HepG2 (cell line): Measurements from ENCODE around the gene EMP2. TPM values are rescaled to one million over a fixed set of nuclear protein-coding genes. Genes with fewer than 3 reads are reported as not detected.

Source experiments
- AGO1 ChIP-seq: fragments of 200-400 bp; formaldehyde crosslinking; IDR thresholded peaks from 2 replicates; pipeline ENCODE4 v1.6.1; 2017; ENCODE audit warnings: mild to moderate bottlenecking, low read depth, low read length, moderate library complexity; ENCODE audit not compliant: poor library complexity, severe bottlenecking
- HNF4G ChIP-seq, 2 experiments: sonication (generic) in 1 of 2; formaldehyde crosslinking in 1 of 2; IDR thresholded peaks; 2 replicates each; pipeline versions ENCODE4 v1.4.0 to v1.6.1; 2011 to 2020; ENCODE audit warnings: borderline replicate concordance in 2 of 2, low read depth in 2 of 2, mild to moderate bottlenecking in 2 of 2, low read length in 1 of 2, missing genetic modification reagents in 1 of 2, moderate library complexity in 1 of 2
- KAT2B ChIP-seq: fragments of 150-350 bp; IDR thresholded peaks from 2 replicates; pipeline ENCODE4 v1.6.1; 2014; ENCODE audit warnings: low read depth, low read length, borderline replicate concordance
- SMARCE1 ChIP-seq: fragments of 450-650 bp; IDR thresholded peaks from 2 replicates; pipeline ENCODE4 v1.6.1; 2017; ENCODE audit warnings: borderline replicate concordance
- ZFP37 ChIP-seq: sonication (generic); formaldehyde crosslinking; IDR thresholded peaks from 2 replicates; pipeline ENCODE4 v1.4.0; 2020; ENCODE audit warnings: missing genetic modification reagents, borderline replicate concordance
- ZNF232 ChIP-seq: sonication (generic); formaldehyde crosslinking; IDR thresholded peaks from 2 replicates; pipeline ENCODE4 v1.4.0; 2020; ENCODE audit warnings: missing genetic modification reagents, borderline replicate concordance
- ZNF317 ChIP-seq: sonication (generic); formaldehyde crosslinking; IDR thresholded peaks from 2 replicates; pipeline ENCODE4 v1.5.0; 2020; ENCODE audit warnings: mild to moderate bottlenecking, missing genetic modification reagents
- ZNF335 ChIP-seq: sonication (generic); formaldehyde crosslinking; IDR thresholded peaks from 2 replicates; pipeline ENCODE4 v1.4.0; 2020; ENCODE audit warnings: missing genetic modification reagents
- ZNF441 ChIP-seq: sonication (generic); formaldehyde crosslinking; IDR thresholded peaks from 2 replicates; pipeline ENCODE4 v1.7.0; 2021; ENCODE audit warnings: missing genetic modification reagents, borderline replicate concordance
- ZNF557 ChIP-seq: sonication (generic); formaldehyde crosslinking; IDR thresholded peaks from 2 replicates; pipeline ENCODE4 v1.4.0; 2020; ENCODE audit warnings: missing genetic modification reagents
- ZNF563 ChIP-seq: sonication (generic); formaldehyde crosslinking; IDR thresholded peaks from 2 replicates; pipeline ENCODE4 v1.8.0; 2022; ENCODE audit warnings: mild to moderate bottlenecking, moderate library complexity, missing genetic modification reagents
- ZNF564 ChIP-seq: sonication (generic); formaldehyde crosslinking; IDR thresholded peaks from 2 replicates; pipeline ENCODE4 v1.8.1; 2023; ENCODE audit warnings: mild to moderate bottlenecking, missing genetic modification reagents
- ZNF619 ChIP-seq: sonication (generic); formaldehyde crosslinking; IDR thresholded peaks from 2 replicates; pipeline ENCODE4 v1.4.0; 2020; ENCODE audit warnings: mild to moderate bottlenecking, missing genetic modification reagents
- ZNF652 ChIP-seq: IDR thresholded peaks from 2 replicates; pipeline ENCODE4 v1.6.1; 2016; ENCODE audit warnings: low read depth, borderline replicate concordance
- polyA plus RNA-seq, 8 experiments: library from polyadenylated mRNA; depleted of rRNA in 3 of 8; stranded (reverse) in 7 of 8; unstranded in 1 of 8; fragments of >200 nt; fragmentation: Illumina TruSeq in 4 of 8; extraction: Trizol in 4 of 8; gene quantifications; 2 replicates each; pipeline versions ENCODE4 v1.2.1 to v1.2.3, GENCODE V29; 2011 to 2016; ENCODE audit warnings: low read depth in 4 of 8, missing spikeins in 1 of 8, mixed read lengths in 1 of 8; ENCODE audit not compliant: insufficient read depth in 1 of 8
- total RNA-seq, 5 experiments: library from RNA; depleted of rRNA; stranded (reverse); fragments of >200 nt; fragmentation: Illumina TruSeq; extraction: Trizol; gene quantifications; 2 replicates each; pipeline ENCODE4 v1.2.3, GENCODE V29; 2016; ENCODE audit warnings: low read depth in 1 of 5
- TF ChIP-seq, protein P1 (sequence below): sonication (generic); formaldehyde crosslinking; IDR thresholded peaks from 2 replicates; pipeline ENCODE4 v1.4.0; 2020; ENCODE audit warnings: missing genetic modification reagents
- TF ChIP-seq, protein P2 (sequence below): IDR thresholded peaks from 2 replicates; pipeline ENCODE4 v1.6.1; 2016; ENCODE audit warnings: low read depth, missing genetic modification reagents, missing compliant biosample characterization

Gene EMP2
- total and polyA plus RNA-seq, 2 of the 13 experiments (the other 11 are each of a cell fraction or from before 2014, with no cell fraction given), result 24.6 to 91.2 TPM

DNA sequence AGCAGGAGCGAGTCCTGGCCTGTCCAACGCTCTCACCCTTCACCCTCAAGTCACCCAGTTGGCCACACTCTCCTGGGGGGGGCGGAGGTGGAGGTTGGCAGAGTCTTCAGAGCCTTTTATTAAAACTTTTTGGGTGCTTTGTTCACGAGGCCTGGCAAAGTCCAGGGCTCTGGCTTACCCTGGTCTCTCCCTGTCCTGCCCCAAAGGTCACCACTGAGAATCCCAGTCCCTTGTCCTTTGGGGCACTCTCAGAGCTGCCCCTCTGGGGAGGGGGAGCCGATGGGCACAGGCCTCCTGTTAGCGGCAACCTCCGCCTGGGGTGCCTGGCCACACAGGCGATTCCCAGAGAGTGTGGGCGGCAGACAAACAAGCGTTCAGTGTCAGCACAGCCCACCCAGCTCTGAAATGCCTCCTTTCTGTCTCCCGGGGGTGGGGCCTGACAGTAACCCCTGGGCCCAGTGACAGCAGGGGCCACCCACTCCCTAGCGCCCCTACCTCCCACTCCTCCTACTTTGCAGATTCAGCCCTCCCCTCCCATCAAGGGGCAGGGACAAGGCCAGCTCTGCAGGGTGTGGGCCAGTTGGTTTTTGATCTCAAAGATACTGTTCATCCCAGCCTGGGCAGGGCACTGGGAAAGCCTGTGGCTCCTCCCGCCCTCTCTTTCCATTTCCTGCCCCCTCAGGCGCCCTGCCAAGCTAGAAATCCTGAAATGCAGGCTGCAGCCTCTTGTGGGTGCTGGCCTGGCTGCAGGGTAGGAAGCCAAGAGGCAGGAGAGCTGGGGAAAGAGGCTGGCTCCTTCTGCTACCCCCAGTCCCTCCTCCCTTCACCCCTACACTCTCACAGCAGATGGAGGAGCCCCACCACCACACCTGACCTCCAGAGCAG is 36.6 kb upstream of the EMP2 start (continued):
- TF ChIP-seq, protein P1, sequence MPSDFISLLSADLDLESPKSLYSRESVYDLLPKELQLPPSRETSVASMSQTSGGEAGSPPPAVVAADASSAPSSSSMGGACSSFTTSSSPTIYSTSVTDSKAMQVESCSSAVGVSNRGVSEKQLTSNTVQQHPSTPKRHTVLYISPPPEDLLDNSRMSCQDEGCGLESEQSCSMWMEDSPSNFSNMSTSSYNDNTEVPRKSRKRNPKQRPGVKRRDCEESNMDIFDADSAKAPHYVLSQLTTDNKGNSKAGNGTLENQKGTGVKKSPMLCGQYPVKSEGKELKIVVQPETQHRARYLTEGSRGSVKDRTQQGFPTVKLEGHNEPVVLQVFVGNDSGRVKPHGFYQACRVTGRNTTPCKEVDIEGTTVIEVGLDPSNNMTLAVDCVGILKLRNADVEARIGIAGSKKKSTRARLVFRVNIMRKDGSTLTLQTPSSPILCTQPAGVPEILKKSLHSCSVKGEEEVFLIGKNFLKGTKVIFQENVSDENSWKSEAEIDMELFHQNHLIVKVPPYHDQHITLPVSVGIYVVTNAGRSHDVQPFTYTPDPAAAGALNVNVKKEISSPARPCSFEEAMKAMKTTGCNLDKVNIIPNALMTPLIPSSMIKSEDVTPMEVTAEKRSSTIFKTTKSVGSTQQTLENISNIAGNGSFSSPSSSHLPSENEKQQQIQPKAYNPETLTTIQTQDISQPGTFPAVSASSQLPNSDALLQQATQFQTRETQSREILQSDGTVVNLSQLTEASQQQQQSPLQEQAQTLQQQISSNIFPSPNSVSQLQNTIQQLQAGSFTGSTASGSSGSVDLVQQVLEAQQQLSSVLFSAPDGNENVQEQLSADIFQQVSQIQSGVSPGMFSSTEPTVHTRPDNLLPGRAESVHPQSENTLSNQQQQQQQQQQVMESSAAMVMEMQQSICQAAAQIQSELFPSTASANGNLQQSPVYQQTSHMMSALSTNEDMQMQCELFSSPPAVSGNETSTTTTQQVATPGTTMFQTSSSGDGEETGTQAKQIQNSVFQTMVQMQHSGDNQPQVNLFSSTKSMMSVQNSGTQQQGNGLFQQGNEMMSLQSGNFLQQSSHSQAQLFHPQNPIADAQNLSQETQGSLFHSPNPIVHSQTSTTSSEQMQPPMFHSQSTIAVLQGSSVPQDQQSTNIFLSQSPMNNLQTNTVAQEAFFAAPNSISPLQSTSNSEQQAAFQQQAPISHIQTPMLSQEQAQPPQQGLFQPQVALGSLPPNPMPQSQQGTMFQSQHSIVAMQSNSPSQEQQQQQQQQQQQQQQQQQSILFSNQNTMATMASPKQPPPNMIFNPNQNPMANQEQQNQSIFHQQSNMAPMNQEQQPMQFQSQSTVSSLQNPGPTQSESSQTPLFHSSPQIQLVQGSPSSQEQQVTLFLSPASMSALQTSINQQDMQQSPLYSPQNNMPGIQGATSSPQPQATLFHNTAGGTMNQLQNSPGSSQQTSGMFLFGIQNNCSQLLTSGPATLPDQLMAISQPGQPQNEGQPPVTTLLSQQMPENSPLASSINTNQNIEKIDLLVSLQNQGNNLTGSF (CRISPR knock-in tag), result no peak
- TF ChIP-seq ZFP37 (CRISPR knock-in tag), result no peak
- TF ChIP-seq, protein P2, sequence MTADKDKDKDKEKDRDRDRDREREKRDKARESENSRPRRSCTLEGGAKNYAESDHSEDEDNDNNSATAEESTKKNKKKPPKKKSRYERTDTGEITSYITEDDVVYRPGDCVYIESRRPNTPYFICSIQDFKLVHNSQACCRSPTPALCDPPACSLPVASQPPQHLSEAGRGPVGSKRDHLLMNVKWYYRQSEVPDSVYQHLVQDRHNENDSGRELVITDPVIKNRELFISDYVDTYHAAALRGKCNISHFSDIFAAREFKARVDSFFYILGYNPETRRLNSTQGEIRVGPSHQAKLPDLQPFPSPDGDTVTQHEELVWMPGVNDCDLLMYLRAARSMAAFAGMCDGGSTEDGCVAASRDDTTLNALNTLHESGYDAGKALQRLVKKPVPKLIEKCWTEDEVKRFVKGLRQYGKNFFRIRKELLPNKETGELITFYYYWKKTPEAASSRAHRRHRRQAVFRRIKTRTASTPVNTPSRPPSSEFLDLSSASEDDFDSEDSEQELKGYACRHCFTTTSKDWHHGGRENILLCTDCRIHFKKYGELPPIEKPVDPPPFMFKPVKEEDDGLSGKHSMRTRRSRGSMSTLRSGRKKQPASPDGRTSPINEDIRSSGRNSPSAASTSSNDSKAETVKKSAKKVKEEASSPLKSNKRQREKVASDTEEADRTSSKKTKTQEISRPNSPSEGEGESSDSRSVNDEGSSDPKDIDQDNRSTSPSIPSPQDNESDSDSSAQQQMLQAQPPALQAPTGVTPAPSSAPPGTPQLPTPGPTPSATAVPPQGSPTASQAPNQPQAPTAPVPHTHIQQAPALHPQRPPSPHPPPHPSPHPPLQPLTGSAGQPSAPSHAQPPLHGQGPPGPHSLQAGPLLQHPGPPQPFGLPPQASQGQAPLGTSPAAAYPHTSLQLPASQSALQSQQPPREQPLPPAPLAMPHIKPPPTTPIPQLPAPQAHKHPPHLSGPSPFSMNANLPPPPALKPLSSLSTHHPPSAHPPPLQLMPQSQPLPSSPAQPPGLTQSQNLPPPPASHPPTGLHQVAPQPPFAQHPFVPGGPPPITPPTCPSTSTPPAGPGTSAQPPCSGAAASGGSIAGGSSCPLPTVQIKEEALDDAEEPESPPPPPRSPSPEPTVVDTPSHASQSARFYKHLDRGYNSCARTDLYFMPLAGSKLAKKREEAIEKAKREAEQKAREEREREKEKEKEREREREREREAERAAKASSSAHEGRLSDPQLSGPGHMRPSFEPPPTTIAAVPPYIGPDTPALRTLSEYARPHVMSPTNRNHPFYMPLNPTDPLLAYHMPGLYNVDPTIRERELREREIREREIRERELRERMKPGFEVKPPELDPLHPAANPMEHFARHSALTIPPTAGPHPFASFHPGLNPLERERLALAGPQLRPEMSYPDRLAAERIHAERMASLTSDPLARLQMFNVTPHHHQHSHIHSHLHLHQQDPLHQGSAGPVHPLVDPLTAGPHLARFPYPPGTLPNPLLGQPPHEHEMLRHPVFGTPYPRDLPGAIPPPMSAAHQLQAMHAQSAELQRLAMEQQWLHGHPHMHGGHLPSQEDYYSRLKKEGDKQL (CRISPR knock-in tag), result no peak
- TF ChIP-seq ZNF564 (CRISPR knock-in tag), result no peak
- peak; percentile 70; the same call in 1 of the 2 replicates for TF ChIP-seq ZNF317
- 0 out of 2 replicates have a peak, but pooled peaks have one; percentile 20 for TF ChIP-seq ZNF335
- no peak for TF ChIP-seq ZNF652 (CRISPR knock-in tag)
- TF ChIP-seq ZNF441 (CRISPR knock-in tag), result no peak
- TF ChIP-seq SMARCE1, result no peak
- TF ChIP-seq ZNF557 (CRISPR knock-in tag), result no peak; the same call in 1 of the 2 replicates
- no peak for TF ChIP-seq KAT2B
- no peak; the same call in 1 of the 2 replicates for TF ChIP-seq ZNF563
- peak; percentile 52; the same call in 1 of the 2 replicates for TF ChIP-seq ZNF619 (CRISPR knock-in tag)
- TF ChIP-seq ZNF232 (CRISPR knock-in tag), result no peak
- peak; percentile 74 for TF ChIP-seq AGO1
- 0 out of 2 replicates have a peak, but pooled peaks have one; percentile 20 for TF ChIP-seq HNF4G (IDR thresholded peaks at IDR 0.05; ENCODE audit: borderline replicate concordance, low read depth, low read length)
- peak; percentile 78; the same call in 1 of the 2 replicates for TF ChIP-seq HNF4G (CRISPR knock-in tag; IDR thresholded peaks at IDR 0.05; ENCODE audit: borderline replicate concordance, low read depth)
